Lower lobe of right lung (tissue), 2 donors: ENCODE measurements around the gene ZKSCAN1. TPM values are rescaled to one million over a fixed set of nuclear protein-coding genes. Genes with fewer than 3 reads are reported as not detected.

Experiments used
- ATAC-seq, 2 donors: fragments of 200-7000 bp; cut with Tn5 transposase; one replicate each; pipeline ENCODE4 v1.9.1; 2020 to 2022; ENCODE audit warnings: mild to moderate bottlenecking in 2 of 2, moderate library complexity in 2 of 2
- DNase-seq: peaks from one replicate; pipeline ENCODE4 v3.0.0-alpha.2; 2020
- H3K27ac ChIP-seq: fragments of 200-600 bp; one replicate; pipeline ENCODE4 v1.8.0; 2022
- H3K27me3 ChIP-seq: fragments of 200-600 bp; one replicate; pipeline ENCODE4 v1.8.0; 2022; ENCODE audit warnings: low read depth
- H3K36me3 ChIP-seq: fragments of 200-600 bp; one replicate; pipeline ENCODE4 v1.8.0; 2022; ENCODE audit warnings: mild to moderate bottlenecking
- H3K4me1 ChIP-seq: fragments of 200-600 bp; one replicate; pipeline ENCODE4 v1.8.0; 2022
- H3K4me3 ChIP-seq: fragments of 200-600 bp; one replicate; pipeline ENCODE4 v1.8.0; 2022; ENCODE audit warnings: mild to moderate bottlenecking
- H3K9me3 ChIP-seq: fragments of 200-600 bp; one replicate; pipeline ENCODE4 v1.8.0; 2022
- CTCF ChIP-seq: fragments of 200-600 bp; IDR thresholded peaks from one replicate; pipeline ENCODE4 v1.8.0; 2022; ENCODE audit warnings: antibody characterized with exemption, mild to moderate bottlenecking
- intact Hi-C: fragments of 100-400 bp; cut with DNase I; formaldehyde crosslinking; loops from one replicate; pipeline ENCODE4 v1.11.0; 2022
- total RNA-seq: library from RNA; stranded (reverse); fragmentation: NEBNext Ultra II Directional; extraction: Animal tissue kit (Norgen Biotek cat#: 25700); gene quantifications from one replicate; pipeline ENCODE4 v1.2.1, GENCODE V29; 2021
- donor health status: DM: no; HTN: yes; CAD: no; lungs with severe emphysema.

The ZKSCAN1 gene
- total RNA-seq, 1 donor from 2014 or later, result 59.6 TPM

- Histone ChIP-seq H3K27ac (no peak overlapping the region), H3K9me3 (no peaks in the 10 kb centered on the region), H3K27me3 (no peaks in the 10 kb centered on the region), H3K4me1 (peaks cover 36% of the 10 kb centered on the region), H3K36me3 (peaks cover 2% of the 10 kb centered on the region), H3K4me3 (no peak overlapping the region)
- DNase-seq, result no peak
- ATAC-seq, result no peak
- intact Hi-C loops, result no loop called here
- TF ChIP-seq CTCF, result no peak
Observed at GRCh38 chr7:100085515-100085914, 70.1 kb downstream of the ZKSCAN1 start.

GRCh38 chr7:100087055-100087750, 71.8 kb downstream of the ZKSCAN1 start:
- no peak overlapping the region for H3K27ac ChIP-seq
- no peaks in the 10 kb centered on the region for H3K9me3 ChIP-seq
- no peaks in the 10 kb centered on the region for H3K27me3 ChIP-seq
- H3K4me1 ChIP-seq, result peaks cover 25% of the 10 kb centered on the region
- no peak for TF ChIP-seq CTCF
- peaks cover 19% of the 10 kb centered on the region for H3K36me3 ChIP-seq
- DNase-seq, result no peak
- no peak for ATAC-seq
- H3K4me3 ChIP-seq, result no peak overlapping the region
- intact Hi-C loops, result no loop called here

- H3K9me3 ChIP-seq, result no peaks in the 10 kb centered on the region
- no peaks in the 10 kb centered on the region for H3K27me3 ChIP-seq
- DNase-seq (no peak), ATAC-seq (no peak)
- peak overlapping the region; percentile 84 for H3K27ac ChIP-seq
- H3K36me3 ChIP-seq, result peaks cover 28% of the 10 kb centered on the region
- peaks cover 22% of the 10 kb centered on the region for H3K4me1 ChIP-seq
- no peak for TF ChIP-seq CTCF
- peak overlapping the region; percentile 89 for H3K4me3 ChIP-seq
- intact Hi-C loops, result no loop called here
Observed at GRCh38 chr7:100088095-100088620, 72.8 kb downstream of the ZKSCAN1 start.

- Histone ChIP-seq H3K27ac (peak within 1 kb of the TSS; percentile 84), H3K27me3 (no peaks in the 10 kb centered on the region), H3K9me3 (no peaks in the 10 kb centered on the region), H3K36me3 (peaks cover 35% of the 10 kb centered on the region), H3K4me3 (peak within 1 kb of the TSS; percentile 89), H3K4me1 (peaks cover 25% of the 10 kb centered on the region)
- intact Hi-C loops, result no loop called here
- no peak for TF ChIP-seq CTCF
- DNase-seq (peak; percentile 91), ATAC-seq (peak; percentile 93 to 94)
Observed at GRCh38 chr7:100088621-100089457, 73.4 kb downstream of the ZKSCAN1 start, which contains the start of gene COPS6. Gene COPS6, plus strand, starts transcription at chr7:100088969. Its CDS starts 22 bp downstream, at chr7:100088991.

- no peak for ATAC-seq
- H3K4me1 ChIP-seq, result peaks cover 25% of the 10 kb centered on the region
Observed at GRCh38 chr7:100089458-100090196, 74.2 kb downstream of the ZKSCAN1 start.

More at GRCh38 chr7:100089458-100090196, 74.2 kb downstream of the ZKSCAN1 start:
- no peaks in the 10 kb centered on the region for H3K9me3 ChIP-seq
- peak overlapping the region; percentile 84 for H3K27ac ChIP-seq
- H3K36me3 ChIP-seq, result peaks cover 43% of the 10 kb centered on the region
- no peak for DNase-seq
- intact Hi-C loops, result no loop called here
- no peak for TF ChIP-seq CTCF
- no peaks in the 10 kb centered on the region for H3K27me3 ChIP-seq
- peak overlapping the region; percentile 89 for H3K4me3 ChIP-seq
